HG03575 (cell line): Measurements from ENCODE around the gene NOL7.
A peak's percentile ranks its signal among the peaks of the same experiment; 100 is the strongest.

Experiments
- ATAC-seq: cut with Tn5 transposase; IDR thresholded peaks from one replicate; pipeline ENCODE4 v1.9.1; 2021; ENCODE audit not compliant: unreplicated experiment, insufficient number of reproducible peaks, low FRiP score; ENCODE audit errors: extremely low read depth

NOL7 gene

GRCh38 chr6:13614926-13615791 is at the start of gene NOL7:
TSS of gene NOL7 (plus strand) at chr6:13615335. CDS start at chr6:13615359, 24 bp downstream.
- ATAC-seq, result peak; percentile 42

DNA sequence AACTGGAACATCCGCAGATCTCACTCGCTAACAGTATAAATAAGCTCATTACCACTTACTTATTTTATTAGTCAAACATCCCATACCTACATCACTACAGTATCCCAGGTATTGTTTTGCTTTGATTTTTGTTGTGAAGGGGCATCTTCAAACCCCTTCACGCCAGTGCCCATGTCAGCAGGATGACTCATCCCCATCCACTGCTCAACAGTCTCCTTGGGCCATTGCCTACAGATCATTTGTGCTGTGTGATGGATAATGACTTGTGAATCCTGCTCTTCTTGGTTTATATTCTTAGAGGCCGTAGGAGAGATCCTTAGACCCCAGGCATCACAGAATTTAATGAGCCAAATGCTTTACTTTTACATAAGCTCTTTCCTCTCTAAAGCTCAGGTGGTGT is 49.2 kb upstream of the NOL7 start:
- ATAC-seq, result no peak

DNA sequence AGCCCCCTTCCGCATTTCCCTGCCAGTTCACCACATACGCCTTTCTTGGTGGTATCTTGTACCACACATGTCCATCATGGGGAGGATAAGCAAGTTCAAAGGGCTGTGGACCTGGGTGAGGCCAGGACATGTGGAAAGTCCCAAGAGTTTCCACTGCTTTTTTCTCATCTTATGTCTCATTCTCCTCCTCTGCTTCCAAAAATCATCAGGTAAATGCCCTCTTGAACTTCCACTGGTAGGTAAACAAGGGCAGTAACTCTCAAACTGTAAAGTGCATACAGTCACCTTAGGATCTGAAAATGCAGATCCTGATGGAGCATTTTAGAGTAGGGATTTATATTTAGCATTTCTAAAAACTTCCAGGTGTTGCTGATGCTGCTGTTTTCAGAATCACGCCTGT is 48.6 kb upstream of the NOL7 start:
- ATAC-seq, result no peak

- no peak for ATAC-seq
These were observed 46.2 kb upstream of the NOL7 start for GRCh38 chr6:13568970-13569369.

GRCh38 chr6:13572240-13572639 is 42.9 kb upstream of the NOL7 start:
- no peak for ATAC-seq

GRCh38 chr6:13572951-13573654 is 42.0 kb upstream of the NOL7 start:
- ATAC-seq, result no peak

DNA sequence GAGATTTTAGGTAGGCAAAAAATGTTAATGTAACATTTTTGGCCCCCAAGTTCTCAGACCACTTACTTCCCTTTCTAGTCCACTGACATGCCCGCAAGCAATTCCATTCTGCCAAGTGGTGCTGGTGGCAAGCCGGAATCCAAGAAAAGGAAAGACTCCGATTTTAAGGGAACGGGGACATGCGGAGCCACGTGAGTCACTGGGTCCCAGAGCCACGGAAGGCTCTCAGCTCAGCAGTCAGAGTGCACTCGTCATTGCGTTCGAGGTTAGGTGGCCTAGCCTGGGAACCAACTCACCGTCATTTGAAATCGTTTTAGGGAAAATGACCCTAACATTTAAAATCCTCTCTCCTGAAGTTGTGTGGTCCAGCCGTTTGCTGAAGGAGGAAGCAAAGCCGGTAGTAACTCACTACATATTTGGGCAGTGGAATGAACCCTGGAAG is 41.4 kb upstream of the NOL7 start:
- no peak for ATAC-seq

GRCh38 chr6:13574149-13574570 is 41.0 kb upstream of the NOL7 start:
- ATAC-seq, result peak; percentile 27

- peak; percentile 28 for ATAC-seq
These were observed 40.4 kb upstream of the NOL7 start, which contains the start of gene SIRT5 for GRCh38 chr6:13574571-13575376. TSS of gene SIRT5 (plus strand) at chr6:13574601. CDS start at chr6:13584111, 9,510 bp downstream.

- ATAC-seq, result no peak
These were observed 39.8 kb upstream of the NOL7 start for GRCh38 chr6:13575377-13575775.

- no peak for ATAC-seq
These were observed 39.1 kb upstream of the NOL7 start for GRCh38 chr6:13576017-13576416.

DNA sequence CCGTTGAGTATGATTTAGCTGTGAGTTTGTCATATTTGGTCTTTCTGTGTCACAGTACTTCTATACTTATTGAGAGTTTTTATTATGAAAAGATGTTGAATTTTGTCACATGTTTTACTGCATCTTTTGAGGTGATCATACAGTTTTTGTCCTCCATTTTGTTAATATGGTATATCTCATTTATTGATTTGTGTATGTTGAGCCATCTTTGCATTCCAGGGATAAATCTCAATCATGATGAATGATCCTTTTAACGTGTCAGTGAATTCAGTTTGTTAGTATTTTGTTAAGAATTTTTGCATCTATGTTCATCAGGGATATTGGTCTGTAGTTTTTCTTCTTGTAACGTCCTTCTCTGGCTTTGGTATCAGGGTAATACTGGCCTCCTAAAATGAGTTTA is 37.2 kb upstream of the NOL7 start:
- ATAC-seq, result no peak

DNA sequence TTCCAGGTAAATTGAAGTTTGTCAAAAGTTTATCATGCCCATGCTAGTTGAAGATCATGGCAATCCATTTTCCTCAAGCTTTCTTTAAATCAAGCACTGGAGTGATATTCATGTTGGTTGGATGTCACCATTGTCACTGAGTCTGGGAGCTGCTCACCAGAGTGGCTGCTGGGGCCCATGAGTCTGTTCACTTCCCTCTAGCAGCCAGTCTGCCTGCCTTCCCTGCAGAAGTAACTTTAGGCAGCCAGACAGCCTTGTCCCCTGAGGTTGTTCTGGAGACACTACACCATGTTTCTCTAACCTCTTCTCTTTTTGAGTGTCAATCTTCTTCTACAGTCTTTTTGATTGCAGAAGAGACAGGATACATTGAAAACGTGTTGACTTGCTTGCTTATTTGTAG is 35.2 kb upstream of the NOL7 start:
- ATAC-seq, result no peak

GRCh38 chr6:13581700-13582229 is 33.4 kb upstream of the NOL7 start:
- ATAC-seq, result no peak

DNA sequence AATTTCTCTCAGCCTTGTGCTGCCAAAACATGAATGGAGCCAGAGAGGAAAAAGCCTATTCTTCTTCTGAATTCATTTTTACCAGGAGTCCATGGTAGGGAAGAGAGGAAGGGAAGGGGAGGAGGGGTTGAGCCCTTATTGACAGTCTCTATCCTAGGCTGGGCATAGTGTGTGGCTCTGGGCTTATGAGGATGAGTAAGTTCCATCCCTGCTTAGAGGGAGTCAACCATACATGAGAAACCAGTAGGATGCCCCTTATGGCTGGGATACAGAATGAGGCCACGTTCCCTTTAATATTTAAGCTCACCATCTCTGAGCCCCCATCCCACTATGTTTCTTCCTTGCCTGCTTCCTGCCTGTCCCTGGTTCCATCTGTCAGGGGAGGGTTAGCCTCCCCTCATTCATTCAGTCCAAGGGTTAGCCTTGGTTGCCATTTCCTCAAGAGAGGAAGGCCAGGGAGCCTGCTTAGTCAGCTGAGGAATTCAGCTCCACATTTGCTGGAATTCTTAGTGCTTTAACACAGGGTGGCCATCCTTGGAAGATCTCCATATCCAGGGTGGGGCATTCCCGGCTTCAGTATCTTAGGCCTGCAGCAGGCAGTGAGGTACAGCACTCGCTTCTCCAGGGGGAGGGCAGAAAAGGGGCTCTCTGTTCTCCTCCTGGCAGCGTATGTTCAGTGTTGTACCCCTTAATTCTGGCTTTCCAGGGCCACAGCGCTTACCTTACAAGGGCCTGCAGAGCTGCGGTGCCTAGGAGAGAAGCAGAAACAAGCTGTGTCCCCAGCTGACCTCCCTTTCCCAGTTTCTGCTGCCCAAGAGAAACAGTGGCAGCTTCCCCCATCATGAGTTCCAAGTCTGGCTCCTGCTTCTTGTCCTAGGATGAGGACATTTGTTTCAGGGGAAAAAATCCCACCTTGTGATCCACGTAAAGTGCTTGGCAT is 28.3 kb upstream of the NOL7 start:
- no peak for ATAC-seq

DNA sequence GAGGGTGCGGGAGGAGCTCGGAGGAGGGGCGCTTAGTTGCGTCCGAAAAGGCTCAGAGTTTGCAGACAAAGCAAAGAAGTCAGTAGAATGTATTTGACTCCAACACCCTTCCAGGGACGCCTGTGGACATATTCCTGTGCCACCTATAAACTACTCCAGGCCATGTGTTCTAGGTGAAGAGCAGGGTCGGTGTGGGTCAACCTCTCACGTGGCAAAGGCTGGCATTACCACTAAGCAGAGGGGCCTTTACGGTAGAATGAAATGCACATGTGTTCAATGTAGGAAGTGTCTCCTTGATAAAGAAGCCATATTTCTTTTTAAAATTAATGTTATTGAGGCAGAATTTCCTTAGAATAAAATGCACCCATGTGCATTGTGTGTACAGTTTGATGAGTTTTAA is 25.3 kb upstream of the NOL7 start:
- ATAC-seq, result no peak

- ATAC-seq, result no peak
These were observed 24.5 kb upstream of the NOL7 start for GRCh38 chr6:13590574-13591153.
